Smooth muscle cell of bladder (primary cell): ENCODE data around the gene SMOC2. TPM values are rescaled to one million over a fixed set of nuclear protein-coding genes. Genes with fewer than 3 reads are reported as not detected.

ENCODE experiments used
- total RNA-seq: library from RNA; depleted of rRNA; stranded (reverse); fragments of >200 nt; gene quantifications from 2 replicates; pipeline ENCODE4 v1.2.3, GENCODE V29; 2014

SMOC2 gene, protein sequence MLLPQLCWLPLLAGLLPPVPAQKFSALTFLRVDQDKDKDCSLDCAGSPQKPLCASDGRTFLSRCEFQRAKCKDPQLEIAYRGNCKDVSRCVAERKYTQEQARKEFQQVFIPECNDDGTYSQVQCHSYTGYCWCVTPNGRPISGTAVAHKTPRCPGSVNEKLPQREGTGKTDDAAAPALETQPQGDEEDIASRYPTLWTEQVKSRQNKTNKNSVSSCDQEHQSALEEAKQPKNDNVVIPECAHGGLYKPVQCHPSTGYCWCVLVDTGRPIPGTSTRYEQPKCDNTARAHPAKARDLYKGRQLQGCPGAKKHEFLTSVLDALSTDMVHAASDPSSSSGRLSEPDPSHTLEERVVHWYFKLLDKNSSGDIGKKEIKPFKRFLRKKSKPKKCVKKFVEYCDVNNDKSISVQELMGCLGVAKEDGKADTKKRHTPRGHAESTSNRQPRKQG
- under 0.01 TPM in 1 of 2 replicates, not detected in the other for total RNA-seq

DNA sequence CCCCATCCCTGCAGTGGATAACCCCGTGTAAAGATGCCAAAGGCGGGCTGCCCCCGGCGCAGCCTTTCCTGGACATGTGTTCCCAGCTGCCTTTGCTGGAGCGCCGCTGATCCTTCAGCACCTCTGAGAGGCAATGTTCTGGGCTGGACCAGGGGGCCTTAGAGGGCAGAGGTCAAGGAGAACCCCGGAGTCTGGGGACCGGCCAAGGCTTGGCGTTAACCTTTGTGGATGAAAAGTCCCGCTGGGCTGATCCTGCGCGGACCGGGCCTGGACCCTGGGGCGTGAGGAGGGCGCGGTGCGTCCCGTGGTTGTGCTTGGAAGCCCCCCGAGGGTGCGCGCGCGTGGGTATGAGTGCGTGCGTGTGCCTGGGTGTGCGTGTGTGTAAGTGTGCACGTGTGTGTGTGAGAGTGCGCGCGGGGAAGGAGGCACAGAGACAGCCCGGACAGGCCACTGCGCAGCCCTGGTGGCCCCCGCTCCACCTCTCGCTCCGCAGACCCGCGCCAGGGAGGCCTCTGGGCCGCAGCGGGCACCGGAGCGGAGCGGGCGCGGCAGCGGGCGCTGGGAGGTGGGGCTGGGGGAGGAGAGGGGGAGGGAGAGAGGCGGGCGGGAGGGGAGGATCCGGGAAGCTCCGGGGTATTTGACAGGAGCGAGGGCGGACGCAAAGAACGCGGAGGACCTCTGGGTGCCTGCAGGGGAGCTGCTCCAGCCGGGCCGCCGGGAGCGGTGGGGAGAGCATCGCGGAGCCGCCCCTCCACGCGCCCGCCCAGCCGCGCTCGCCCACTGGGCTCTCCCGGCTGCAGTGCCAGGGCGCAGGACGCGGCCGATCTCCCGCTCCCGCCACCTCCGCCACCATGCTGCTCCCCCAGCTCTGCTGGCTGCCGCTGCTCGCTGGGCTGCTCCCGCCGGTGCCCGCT is at the start of gene SMOC2:
SMOC2 (plus strand) TSS at position 665 of the 914 bp plus-strand sequence; CDS start at position 852, 187 bp downstream.

Other genes starting within 250 kb of the SMOC2 start
- 0.85 and 1.0 TPM in 2 replicates for gene DACT2, start 121.4 kb upstream of the SMOC2 start, total RNA-seq